Fibroblast of lung (primary cell): ENCODE measurements around the gene ZCCHC14. TPM values are rescaled to one million over a fixed set of nuclear protein-coding genes. Genes with fewer than 3 reads are reported as not detected.

Experiments used
- DNase-seq, 2 donors: peaks; one replicate each; pipeline versions ENCODE4 v3.0.0 to v3.0.0-alpha.2; 2010; ENCODE audit warnings: low read depth in 2 of 2
- H2AFZ ChIP-seq: 2 replicates; pipeline ENCODE4 v1.5.1; 2012; ENCODE audit warnings: low read length, control low read depth, inconsistent platforms
- H3K27ac ChIP-seq: 2 replicates; pipeline ENCODE4 v1.5.1; 2011; ENCODE audit warnings: low read length, control low read depth; ENCODE audit not compliant: insufficient read depth
- H3K27me3 ChIP-seq: 2 replicates; pipeline ENCODE4 v1.5.1; 2011; ENCODE audit warnings: mild to moderate bottlenecking, low read length; ENCODE audit not compliant: control insufficient read depth, insufficient read depth
- H3K36me3 ChIP-seq: 2 replicates; pipeline ENCODE4 v1.5.1; 2011; ENCODE audit warnings: low read length; ENCODE audit not compliant: control insufficient read depth, insufficient read depth
- H3K4me1 ChIP-seq: 2 replicates; pipeline ENCODE4 v1.5.1; 2011; ENCODE audit warnings: low read length; ENCODE audit not compliant: control insufficient read depth, insufficient read depth; ENCODE audit errors: extremely low read depth
- H3K4me2 ChIP-seq: 2 replicates; pipeline ENCODE4 v1.5.1; 2011; ENCODE audit warnings: low read length, control low read depth; ENCODE audit not compliant: insufficient read depth; ENCODE audit errors: extremely low read depth
- H3K4me3 ChIP-seq, 4 experiments: fragments of 200-600 bp in 1 of 4; sonication (generic) in 1 of 4; replicated peaks in 1 of 4; 2 replicates each; pipeline ENCODE4 v1.5.1; 2011 to 2016; ENCODE audit warnings: low read length in 4 of 4, low read depth in 3 of 4, mild to moderate bottlenecking in 3 of 4, control low read depth in 2 of 4, inconsistent platforms in 1 of 4, mixed read lengths in 1 of 4; ENCODE audit not compliant: insufficient read depth in 1 of 4; ENCODE audit errors: control extremely low read depth in 1 of 4
- H3K79me2 ChIP-seq: 2 replicates; pipeline ENCODE4 v1.5.1; 2012; ENCODE audit warnings: mild to moderate bottlenecking, low read length, inconsistent platforms; ENCODE audit not compliant: control insufficient read depth, insufficient read depth
- H3K9ac ChIP-seq: 2 replicates; pipeline ENCODE4 v1.5.1; 2011; ENCODE audit warnings: mild to moderate bottlenecking, low read length, control low read depth; ENCODE audit not compliant: insufficient read depth
- H3K9me3 ChIP-seq: 2 replicates; pipeline ENCODE4 v1.5.1; 2012; ENCODE audit warnings: low read depth, low read length; ENCODE audit not compliant: control insufficient read depth, insufficient read depth
- H4K20me1 ChIP-seq: 2 replicates; pipeline ENCODE4 v1.5.1; 2011; ENCODE audit warnings: low read length; ENCODE audit not compliant: control insufficient read depth, insufficient read depth; ENCODE audit errors: extremely low read depth
- CTCF ChIP-seq, 2 donors: IDR thresholded peaks in 1 of 2; conservative IDR thresholded peaks in 1 of 2; 1 replicate in 1 of 2; 2 replicates in 1 of 2; pipeline ENCODE4 v1.5.1; 2011 to 2012; ENCODE audit warnings: low read length in 2 of 2, control low read depth in 1 of 2, inconsistent platforms in 1 of 2, low read depth in 1 of 2, mild to moderate bottlenecking in 1 of 2
- EZH2 ChIP-seq: IDR thresholded peaks from 2 replicates; pipeline ENCODE4 v1.5.1; 2012; ENCODE audit warnings: low read length, control low read depth, mild to moderate bottlenecking; ENCODE audit errors: missing control alignments
- polyA plus RNA-seq, 2 donors: library from polyadenylated mRNA; depleted of rRNA in 1 of 2; stranded (reverse) in 1 of 2; unstranded in 1 of 2; fragments of >200 nt; gene quantifications; 2 replicates each; pipeline ENCODE4 v1.2.1, GENCODE V29; 2011 to 2012; ENCODE audit warnings: missing spikeins in 1 of 2
- total RNA-seq: library from RNA; depleted of rRNA; stranded (reverse); fragments of >200 nt; gene quantifications from 2 replicates; pipeline ENCODE4 v1.2.1, GENCODE V29; 2014

Gene ZCCHC14
- total and polyA plus RNA-seq, 2 donors (not counting 1 experiment from before 2014, with no cell fraction given), result 6.4 to 16.3 TPM

GRCh38 chr16:87395181-87395842, 97.5 kb downstream of the ZCCHC14 start:
- no peak for DNase-seq
- Histone ChIP-seq H4K20me1 (peaks cover 3% of the 10 kb centered on the region), H3K79me2 (peaks cover 58% of the 10 kb centered on the region), H3K4me3 (peak overlapping the region in 1 of 4 experiments; percentile 90), H3K9me3 (no peaks in the 10 kb centered on the region), H3K36me3 (peaks cover 6% of the 10 kb centered on the region), H3K9ac (no peak overlapping the region), H3K27ac (no peak overlapping the region), H3K4me2 (no peak overlapping the region), H3K4me1 (peaks cover 8% of the 10 kb centered on the region), H3K27me3 (no peaks in the 10 kb centered on the region), H2AFZ (no peak overlapping the region)
- TF ChIP-seq CTCF (conservative IDR thresholded peaks at IDR 0.05 in 1 of 2, IDR thresholded peaks at IDR 0.05 in 1 of 2; ENCODE audit: low read depth in 1 of 2, low read length in 2 of 2) (no peak), EZH2 (no peak)

- Histone ChIP-seq H3K36me3 (peaks cover under 1% of the 10 kb centered on the region), H3K9me3 (no peaks in the 10 kb centered on the region), H3K4me3 (peak overlapping the region; percentile 70 to 99 (median 92)), H3K4me1 (peaks cover 8% of the 10 kb centered on the region), H3K27ac (no peak overlapping the region), H4K20me1 (peaks cover 3% of the 10 kb centered on the region), H3K79me2 (peaks cover 53% of the 10 kb centered on the region), H3K27me3 (no peaks in the 10 kb centered on the region), H3K9ac (no peak overlapping the region), H3K4me2 (peak overlapping the region; percentile 97), H2AFZ (no peak overlapping the region)
- no peak for DNase-seq
- TF ChIP-seq EZH2, result no peak
- TF ChIP-seq CTCF (conservative IDR thresholded peaks at IDR 0.05 in 1 of 2, IDR thresholded peaks at IDR 0.05 in 1 of 2; ENCODE audit: low read depth in 1 of 2, low read length in 2 of 2), result no peak
These were observed 99.2 kb downstream of the ZCCHC14 start for GRCh38 chr16:87393680-87394055.

GRCh38 chr16:87392821-87393679, 99.8 kb downstream of the ZCCHC14 start:
- Histone ChIP-seq H3K79me2 (peaks cover 48% of the 10 kb centered on the region), H3K27me3 (no peaks in the 10 kb centered on the region), H2AFZ (no peak overlapping the region), H3K4me1 (peaks cover 8% of the 10 kb centered on the region), H4K20me1 (peaks cover 3% of the 10 kb centered on the region), H3K4me3 (peak overlapping the region; percentile 70 to 99 (median 92)), H3K4me2 (peak overlapping the region; percentile 97), H3K36me3 (no peaks in the 10 kb centered on the region), H3K9ac (peak overlapping the region; percentile 88), H3K27ac (peak overlapping the region; percentile 76), H3K9me3 (no peaks in the 10 kb centered on the region)
- TF ChIP-seq EZH2, result no peak
- peak; percentile 25 to 41 for TF ChIP-seq CTCF (conservative IDR thresholded peaks at IDR 0.05 in 1 of 2, IDR thresholded peaks at IDR 0.05 in 1 of 2; ENCODE audit: low read depth in 1 of 2, low read length in 2 of 2)
- peak; percentile 51 to 59 for DNase-seq
